Calu3 (cell line): Measurements from ENCODE around the gene STAG1. TPM values are rescaled to one million over a fixed set of nuclear protein-coding genes. Genes with fewer than 3 reads are reported as not detected.
"Not testable (repeated sequence)": the region's sequence is repeated elsewhere in the genome, so short reads cannot be mapped to it uniquely, and the experiment has no call there.

Experiments used
- BruUV-seq: library from RNA; stranded (reverse); fragments of 400-500 nt; replicated peaks from 2 replicates; lab custom pipeline; 2021; lab: Mats Ljungman, UMichigan
- CTCF ChIA-PET: fragments of 300-600 bp; sonication (Branson Sonifier 250); formaldehyde crosslinking; loops from one replicate; lab custom pipeline; 2022; ENCODE audit warnings: antibody characterized with exemption; lab: Charles Lee
- DNase-seq: peaks from one replicate; pipeline ENCODE4 v3.0.0; 2022
- H3K27ac Mint-ChIP-seq: one replicate; pipeline ENCODE4 v1.8.0; 2022; ENCODE audit warnings: mixed read lengths; ENCODE audit not compliant: unreplicated experiment
- H3K27me3 Mint-ChIP-seq: one replicate; pipeline ENCODE4 v1.8.0; 2022; ENCODE audit warnings: mixed read lengths; ENCODE audit not compliant: unreplicated experiment
- H3K36me3 Mint-ChIP-seq: one replicate; pipeline ENCODE4 v1.8.0; 2022; ENCODE audit warnings: mild to moderate bottlenecking, moderate library complexity, mixed read lengths; ENCODE audit not compliant: insufficient read depth, unreplicated experiment
- H3K4me1 Mint-ChIP-seq: one replicate; pipeline ENCODE4 v1.8.0; 2022; ENCODE audit warnings: mild to moderate bottlenecking, low read depth, mixed read lengths; ENCODE audit not compliant: unreplicated experiment
- H3K4me3 Mint-ChIP-seq: one replicate; pipeline ENCODE4 v1.8.0; 2022; ENCODE audit warnings: mild to moderate bottlenecking, low read depth, moderate library complexity, mixed read lengths; ENCODE audit not compliant: unreplicated experiment
- H3K9me3 Mint-ChIP-seq: one replicate; pipeline ENCODE4 v1.8.0; 2022; ENCODE audit warnings: low read depth, mixed read lengths; ENCODE audit not compliant: unreplicated experiment
- intact Hi-C: fragments of 100-400 bp; cut with micrococcal nuclease; formaldehyde crosslinking; loops from one replicate; pipeline ENCODE4 v1.10.0; 2022; ENCODE audit not compliant: unreplicated experiment
- total RNA-seq: library from RNA; stranded (reverse); gene quantifications from 2 replicates; pipeline ENCODE4 v1.2.3, GENCODE V29; 2022
- TF ChIP-seq, protein P1 (sequence below): fragments of 200-600 bp; IDR thresholded peaks from one replicate; pipeline ENCODE4 v1.8.0; 2022; ENCODE audit warnings: antibody characterized with exemption; ENCODE audit not compliant: unreplicated experiment

The STAG1 gene
- total RNA-seq, 1 experiment from 2014 or later = 39.3 TPM

DNA sequence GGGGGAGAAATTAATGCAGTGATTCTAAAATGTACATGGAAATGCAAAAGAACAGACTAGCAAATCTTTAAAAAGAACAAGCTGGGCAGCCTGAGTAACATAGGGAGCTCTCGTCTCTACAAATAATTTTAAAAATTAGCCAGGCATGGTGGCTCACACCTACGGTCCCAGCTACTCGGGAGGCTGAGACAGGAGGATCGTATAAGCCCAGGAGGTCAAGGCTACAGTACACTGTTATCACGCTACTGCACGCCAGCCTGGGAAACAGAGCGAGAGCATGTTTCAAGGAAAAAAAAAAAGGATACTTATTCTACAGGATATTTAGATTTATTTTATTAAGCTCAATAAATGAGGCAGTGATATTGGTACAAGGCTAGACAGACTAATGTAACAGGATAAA is 40.9 kb downstream of the STAG1 start:
- TF ChIP-seq, protein P1, sequence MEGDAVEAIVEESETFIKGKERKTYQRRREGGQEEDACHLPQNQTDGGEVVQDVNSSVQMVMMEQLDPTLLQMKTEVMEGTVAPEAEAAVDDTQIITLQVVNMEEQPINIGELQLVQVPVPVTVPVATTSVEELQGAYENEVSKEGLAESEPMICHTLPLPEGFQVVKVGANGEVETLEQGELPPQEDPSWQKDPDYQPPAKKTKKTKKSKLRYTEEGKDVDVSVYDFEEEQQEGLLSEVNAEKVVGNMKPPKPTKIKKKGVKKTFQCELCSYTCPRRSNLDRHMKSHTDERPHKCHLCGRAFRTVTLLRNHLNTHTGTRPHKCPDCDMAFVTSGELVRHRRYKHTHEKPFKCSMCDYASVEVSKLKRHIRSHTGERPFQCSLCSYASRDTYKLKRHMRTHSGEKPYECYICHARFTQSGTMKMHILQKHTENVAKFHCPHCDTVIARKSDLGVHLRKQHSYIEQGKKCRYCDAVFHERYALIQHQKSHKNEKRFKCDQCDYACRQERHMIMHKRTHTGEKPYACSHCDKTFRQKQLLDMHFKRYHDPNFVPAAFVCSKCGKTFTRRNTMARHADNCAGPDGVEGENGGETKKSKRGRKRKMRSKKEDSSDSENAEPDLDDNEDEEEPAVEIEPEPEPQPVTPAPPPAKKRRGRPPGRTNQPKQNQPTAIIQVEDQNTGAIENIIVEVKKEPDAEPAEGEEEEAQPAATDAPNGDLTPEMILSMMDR = no peak
- Mint-ChIP-seq H3K9me3 (no peaks in the 10 kb centered on the region), H3K27ac (no peak overlapping the region), H3K4me1 (no peaks in the 10 kb centered on the region), H3K27me3 (no peaks in the 10 kb centered on the region), H3K4me3 (no peak overlapping the region), H3K36me3 (no peaks in the 10 kb centered on the region)
- BruUV-seq = no TSS peak
- intact Hi-C loops = no loop called here
- no peak for DNase-seq
- CTCF ChIA-PET = interaction anchor here (0.5 kb wide), 1 partner anchor 12 kb away, joined by 3 read pairs; no protein-coding TSS in a partner anchor

DNA sequence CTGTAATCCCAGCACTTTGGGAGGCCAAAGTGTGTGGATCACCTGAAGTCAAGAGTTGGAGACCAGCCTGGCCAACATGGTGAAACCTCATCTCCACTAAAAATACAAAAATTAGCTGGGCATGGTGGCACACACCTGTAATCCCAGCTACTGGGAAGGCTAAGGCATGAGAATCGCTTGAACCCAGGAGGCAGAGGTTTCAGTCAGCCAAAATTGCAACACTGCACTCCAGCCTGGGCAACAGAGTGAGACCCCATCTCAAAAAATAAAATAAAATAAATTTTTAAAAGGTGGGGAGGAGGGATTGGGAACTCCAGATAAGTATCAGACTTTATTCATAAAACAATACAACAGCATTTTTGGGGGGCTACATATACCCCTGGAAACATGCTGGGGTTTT is 42.4 kb downstream of the STAG1 start:
- H3K27ac Mint-ChIP-seq, H3K27me3 Mint-ChIP-seq, H3K4me1 Mint-ChIP-seq, intact Hi-C loops, H3K4me3 Mint-ChIP-seq, CTCF ChIA-PET, BruUV-seq, H3K9me3 Mint-ChIP-seq, DNase-seq, H3K36me3 Mint-ChIP-seq: not testable (repeated sequence)

DNA sequence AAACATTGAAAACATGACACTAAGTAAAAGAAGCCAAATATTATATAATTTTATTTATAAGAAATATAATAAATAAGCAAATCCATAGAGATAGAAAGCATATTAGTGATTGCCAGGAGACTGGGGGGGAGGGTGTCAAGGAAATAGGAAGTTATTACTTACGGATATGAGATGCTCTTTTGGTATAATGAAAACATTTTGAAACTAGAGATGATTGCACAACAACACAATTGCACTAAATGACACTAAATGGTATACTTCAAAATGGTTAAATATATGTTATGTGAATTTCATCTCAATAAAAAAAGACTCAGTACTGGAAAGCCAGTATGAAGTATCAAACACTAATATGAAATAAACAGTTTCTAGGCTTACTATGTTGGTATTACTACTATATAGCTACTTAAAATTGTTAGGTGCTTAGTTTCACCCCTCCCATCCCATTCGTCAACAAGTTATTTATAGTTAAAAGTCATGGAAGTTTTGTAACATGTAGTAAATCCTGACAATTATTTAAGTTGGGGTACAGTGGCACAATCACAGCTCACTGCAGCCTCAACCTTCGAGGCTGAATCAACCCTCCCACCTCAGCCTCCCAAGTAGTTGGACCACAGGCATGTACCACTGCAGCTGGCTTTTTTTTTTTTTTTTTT is 43.7 kb downstream of the STAG1 start:
- CTCF ChIA-PET = interaction anchor here (0.7 kb wide), 2 partner anchors 17 to 114 kb away, joined by 8 to 9 read pairs; no protein-coding TSS in a partner anchor

DNA sequence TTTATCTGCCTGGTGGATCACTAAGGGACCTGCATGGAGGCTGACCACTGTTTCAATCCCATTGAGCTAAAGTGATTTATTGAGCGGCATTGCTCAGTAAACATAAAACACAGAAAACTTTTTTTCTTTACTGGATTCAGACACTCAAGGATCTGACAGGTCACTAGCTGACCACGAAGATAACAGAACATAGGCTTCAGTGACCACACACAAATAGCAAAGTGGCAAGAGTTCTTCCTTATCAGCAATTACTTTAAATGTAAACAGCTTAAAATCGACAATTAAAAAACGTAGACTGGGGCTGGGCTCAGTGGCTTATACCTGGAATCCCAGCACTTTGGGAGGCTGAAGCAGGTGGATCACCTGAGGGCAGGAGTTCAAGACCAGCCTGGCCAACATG is 48.7 kb downstream of the STAG1 start:
- H3K4me3 Mint-ChIP-seq = no peak overlapping the region
- no peaks in the 10 kb centered on the region for H3K27me3 Mint-ChIP-seq
- TF ChIP-seq, protein P1 = no peak
- intact Hi-C loops = no loop called here
- no TSS peak for BruUV-seq
- H3K27ac Mint-ChIP-seq = no peak overlapping the region
- CTCF ChIA-PET = interaction anchor here (0.7 to 1.3 kb wide), 5 partner anchors 42 to 275 kb away, joined by 3 to 6 read pairs (median 3); partner anchors contain the start of gene STAG1
- no peak for DNase-seq
- no peaks in the 10 kb centered on the region for H3K9me3 Mint-ChIP-seq
- H3K4me1 Mint-ChIP-seq = no peaks in the 10 kb centered on the region
- no peaks in the 10 kb centered on the region for H3K36me3 Mint-ChIP-seq

More for the DNA sequence above, 43.7 kb downstream of the STAG1 start:
- no peak overlapping the region for H3K27ac Mint-ChIP-seq
- no peaks in the 10 kb centered on the region for H3K27me3 Mint-ChIP-seq
- no peak overlapping the region for H3K4me3 Mint-ChIP-seq
- intact Hi-C loops = no loop called here
- BruUV-seq = no TSS peak
- DNase-seq = no peak
- H3K36me3 Mint-ChIP-seq = no peaks in the 10 kb centered on the region
- no peaks in the 10 kb centered on the region for H3K4me1 Mint-ChIP-seq
- TF ChIP-seq, protein P1 = no peak
- no peaks in the 10 kb centered on the region for H3K9me3 Mint-ChIP-seq
